IPS-18c (cell line): ENCODE data around the gene VANGL2.

Source experiments
- H3K4me3 ChIP-seq: 2 replicates; pipeline ENCODE4 v1.7.0; 2013; ENCODE audit warnings: low read depth, mild to moderate bottlenecking, low read length, moderate library complexity; ENCODE audit not compliant: insufficient read depth
- H3K9me3 ChIP-seq: one replicate; pipeline ENCODE4 v1.6.1; 2013; ENCODE audit warnings: mild to moderate bottlenecking, low read length, moderate library complexity; ENCODE audit not compliant: control insufficient read depth, insufficient read depth

VANGL2 gene

DNA sequence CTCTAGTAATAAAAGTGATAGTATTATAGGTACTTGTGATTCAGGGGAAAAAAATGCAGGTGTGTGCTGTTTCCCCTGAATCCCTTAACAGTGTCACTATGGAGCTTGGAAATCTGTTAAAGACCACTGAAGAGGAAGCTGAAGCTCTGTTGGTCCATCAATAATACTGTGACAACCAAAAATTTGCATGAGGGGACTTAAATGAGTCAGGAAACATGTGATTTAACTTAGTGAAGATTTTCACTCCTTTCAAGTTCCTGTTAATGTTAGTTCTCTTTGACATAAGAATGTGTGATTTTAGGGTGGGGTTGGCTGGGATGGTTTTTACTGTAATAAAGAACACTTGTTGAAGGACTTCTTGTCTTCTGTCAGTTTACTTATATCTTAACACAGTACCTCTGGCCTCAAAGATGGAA is 32.0 kb downstream of the VANGL2 start:
- Histone ChIP-seq H3K9me3 (no peaks in the 10 kb centered on the region), H3K4me3 (no peak overlapping the region)

- Histone ChIP-seq H3K4me3 (no peak overlapping the region), H3K9me3 (no peaks in the 10 kb centered on the region)
Observed at GRCh38 chr1:160436966-160437365, 36.6 kb downstream of the VANGL2 start.

DNA sequence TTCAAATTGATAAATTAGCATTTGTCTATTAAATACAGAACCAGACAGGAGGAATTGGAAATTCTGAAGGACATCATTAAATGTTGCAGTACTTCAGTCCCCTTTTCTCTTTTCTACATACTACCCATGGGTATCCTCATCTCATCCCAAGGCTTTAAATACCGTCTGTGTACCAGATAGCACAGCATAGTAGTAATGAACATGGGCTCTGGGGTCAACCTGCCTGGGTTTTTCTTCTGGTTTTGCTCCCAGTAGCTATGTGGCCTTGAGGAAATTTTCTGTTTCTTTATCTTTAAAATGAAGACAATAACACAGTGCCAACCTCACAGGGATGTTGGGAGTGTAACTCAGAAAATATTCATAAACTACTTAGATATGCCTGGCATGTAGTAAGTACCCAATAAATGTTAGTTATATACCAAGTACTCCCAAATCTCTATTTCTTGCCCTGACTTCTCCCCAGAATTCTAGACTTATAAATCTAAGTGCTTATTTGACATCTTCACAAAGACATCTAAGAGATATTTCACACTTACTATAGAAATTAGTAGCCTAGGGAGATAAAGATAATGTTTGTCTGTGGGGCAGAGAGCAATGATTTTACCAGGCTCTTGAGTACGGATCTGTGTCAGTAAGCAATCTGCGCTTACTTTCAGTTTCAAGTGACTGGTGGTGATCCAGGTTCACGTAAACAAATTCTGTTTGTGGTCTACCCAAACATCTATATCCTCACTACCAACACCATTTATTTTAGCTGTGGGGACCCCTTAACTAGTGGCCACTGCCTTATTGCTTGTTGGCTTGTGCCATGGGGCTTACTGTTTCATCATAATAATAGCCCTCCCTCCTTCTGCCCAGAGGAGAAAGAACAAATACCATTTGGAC is 37.3 kb downstream of the VANGL2 start:
- Histone ChIP-seq H3K9me3 (no peaks in the 10 kb centered on the region), H3K4me3 (no peak overlapping the region)

DNA sequence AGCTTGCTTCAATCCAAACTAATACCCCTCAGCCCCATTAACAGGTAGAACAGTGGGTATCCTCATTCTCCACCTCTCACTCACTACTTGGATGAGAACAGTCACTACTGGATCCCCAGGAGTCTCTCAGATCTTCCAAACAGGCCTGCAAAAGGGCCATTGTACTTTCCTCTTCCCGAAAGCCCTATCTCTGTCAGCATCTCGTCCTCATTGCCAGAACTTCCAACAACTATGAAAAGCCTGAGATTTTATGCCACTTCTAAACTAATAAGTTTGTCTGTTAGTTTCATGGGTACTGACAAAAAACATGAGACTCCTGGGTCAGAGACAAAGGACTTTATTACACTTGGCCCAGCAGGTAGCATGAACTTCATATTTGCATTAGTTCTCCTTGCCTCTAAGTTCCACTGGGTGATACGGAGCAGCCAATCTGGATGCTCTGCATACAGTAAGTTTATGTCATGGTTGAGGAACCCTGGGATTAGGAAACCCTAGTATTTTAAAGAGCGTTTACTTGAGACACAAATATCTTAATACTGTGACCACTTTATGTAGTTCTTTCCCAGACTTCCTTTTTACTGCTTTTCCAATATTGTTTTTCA is 38.1 kb downstream of the VANGL2 start:
- H3K4me3 ChIP-seq: no peak overlapping the region
- no peaks in the 10 kb centered on the region for H3K9me3 ChIP-seq

DNA sequence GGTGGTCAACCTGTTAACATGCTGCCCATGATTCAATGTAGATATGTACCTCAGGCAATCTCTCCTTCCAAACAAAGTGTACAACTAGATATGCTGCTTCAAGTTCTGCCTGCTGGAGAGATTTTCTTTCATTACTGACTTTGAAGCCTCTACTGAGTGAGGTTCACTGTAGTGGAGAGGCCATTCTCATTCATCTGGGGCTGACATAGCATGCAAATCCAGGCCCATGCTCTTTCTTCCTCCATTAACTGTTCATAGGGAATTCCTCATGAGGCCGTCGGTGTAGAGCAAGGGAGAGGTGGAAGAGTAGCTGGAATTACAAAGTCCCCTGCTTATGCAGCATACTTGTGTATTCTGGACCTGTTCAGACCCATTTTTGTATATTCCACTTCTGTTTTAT is 38.6 kb downstream of the VANGL2 start:
- Histone ChIP-seq H3K4me3 (no peak overlapping the region), H3K9me3 (no peaks in the 10 kb centered on the region)

GRCh38 chr1:160439718-160440117 is 39.4 kb downstream of the VANGL2 start:
- H3K9me3 ChIP-seq: no peaks in the 10 kb centered on the region

GRCh38 chr1:160446945-160447600 is 46.7 kb downstream of the VANGL2 start:
- no peaks in the 10 kb centered on the region for H3K9me3 ChIP-seq
- no peak overlapping the region for H3K4me3 ChIP-seq

More at GRCh38 chr1:160439718-160440117, 39.4 kb downstream of the VANGL2 start:
- no peak overlapping the region for H3K4me3 ChIP-seq

DNA sequence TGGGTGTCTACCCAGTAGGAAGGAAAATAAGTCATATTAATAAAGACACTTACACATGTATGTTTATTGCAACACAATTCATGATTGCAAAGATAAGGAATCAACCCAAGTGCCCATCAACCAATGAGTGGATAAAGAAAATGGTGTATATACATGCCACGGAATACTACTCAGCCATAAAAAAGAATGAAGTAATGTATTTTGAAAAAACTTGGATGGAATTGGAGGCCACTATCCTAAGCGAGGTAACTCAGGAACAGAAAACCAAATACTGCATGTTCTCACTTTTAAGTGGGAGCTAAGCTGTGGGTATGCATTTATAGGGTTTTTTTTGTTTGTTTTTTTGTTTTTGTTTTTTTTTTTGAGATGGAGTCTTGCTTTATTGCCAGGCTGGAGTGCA is 49.1 kb downstream of the VANGL2 start:
- H3K9me3 ChIP-seq: no peaks in the 10 kb centered on the region

DNA sequence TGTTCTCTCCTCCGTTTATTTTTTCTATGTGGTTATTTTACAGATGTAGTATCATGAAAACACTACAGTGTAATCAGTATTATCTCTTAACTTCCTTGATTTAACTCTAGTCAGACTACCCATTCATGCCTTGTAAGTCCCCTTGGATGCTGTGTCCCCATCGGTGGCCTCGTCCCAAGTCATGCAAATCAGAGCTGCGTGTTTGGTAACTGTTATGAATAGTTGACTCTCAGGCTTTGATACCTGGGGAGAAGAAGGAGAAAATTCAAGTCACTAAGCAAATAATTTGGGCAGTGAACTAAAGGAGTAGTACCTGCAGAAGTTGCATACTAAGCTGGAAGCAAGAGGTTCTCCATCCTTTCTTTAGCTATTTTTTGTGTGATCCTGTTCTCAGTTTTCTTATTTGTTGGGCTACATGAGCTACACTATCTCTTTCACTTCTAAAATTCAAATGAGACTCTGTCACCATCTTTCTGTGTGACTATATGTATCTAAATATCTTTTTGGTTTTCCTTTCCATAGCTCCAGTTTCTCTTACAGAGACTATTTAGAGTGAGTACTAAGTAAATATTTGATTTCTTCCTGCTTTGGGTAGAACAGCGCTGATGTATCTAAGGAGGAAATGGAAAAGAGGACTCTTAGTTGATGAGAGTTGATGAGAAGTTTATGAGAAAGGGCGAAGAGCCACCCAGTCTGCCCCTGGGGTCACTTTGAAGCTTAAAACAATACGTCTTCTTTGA is 50.9 kb downstream of the VANGL2 start:
- H3K9me3 ChIP-seq: no peaks in the 10 kb centered on the region
- H3K4me3 ChIP-seq: no peak overlapping the region

More for the DNA sequence above, 49.1 kb downstream of the VANGL2 start:
- H3K4me3 ChIP-seq: no peak overlapping the region

DNA sequence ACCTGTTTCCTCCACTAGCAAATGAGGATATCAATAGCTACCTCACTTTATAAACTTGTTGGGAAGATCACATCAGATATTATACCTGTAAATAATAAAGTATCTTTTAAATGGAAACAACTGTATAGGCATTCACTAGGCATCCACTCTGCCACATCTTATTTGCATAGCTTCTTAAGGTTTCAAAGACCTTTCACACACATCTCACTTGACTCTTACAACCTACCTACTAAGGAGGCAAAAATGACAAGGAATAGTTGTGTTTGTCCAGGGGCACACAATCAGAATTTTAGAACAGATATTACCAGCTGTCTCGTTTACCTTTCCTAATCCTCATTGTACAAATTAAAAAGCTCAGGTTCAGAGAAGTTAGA is 51.5 kb downstream of the VANGL2 start:
- H3K4me3 ChIP-seq: no peak overlapping the region
- H3K9me3 ChIP-seq: no peaks in the 10 kb centered on the region

GRCh38 chr1:160453443-160453842 is 53.1 kb downstream of the VANGL2 start:
- H3K4me3 ChIP-seq: no peak overlapping the region

DNA sequence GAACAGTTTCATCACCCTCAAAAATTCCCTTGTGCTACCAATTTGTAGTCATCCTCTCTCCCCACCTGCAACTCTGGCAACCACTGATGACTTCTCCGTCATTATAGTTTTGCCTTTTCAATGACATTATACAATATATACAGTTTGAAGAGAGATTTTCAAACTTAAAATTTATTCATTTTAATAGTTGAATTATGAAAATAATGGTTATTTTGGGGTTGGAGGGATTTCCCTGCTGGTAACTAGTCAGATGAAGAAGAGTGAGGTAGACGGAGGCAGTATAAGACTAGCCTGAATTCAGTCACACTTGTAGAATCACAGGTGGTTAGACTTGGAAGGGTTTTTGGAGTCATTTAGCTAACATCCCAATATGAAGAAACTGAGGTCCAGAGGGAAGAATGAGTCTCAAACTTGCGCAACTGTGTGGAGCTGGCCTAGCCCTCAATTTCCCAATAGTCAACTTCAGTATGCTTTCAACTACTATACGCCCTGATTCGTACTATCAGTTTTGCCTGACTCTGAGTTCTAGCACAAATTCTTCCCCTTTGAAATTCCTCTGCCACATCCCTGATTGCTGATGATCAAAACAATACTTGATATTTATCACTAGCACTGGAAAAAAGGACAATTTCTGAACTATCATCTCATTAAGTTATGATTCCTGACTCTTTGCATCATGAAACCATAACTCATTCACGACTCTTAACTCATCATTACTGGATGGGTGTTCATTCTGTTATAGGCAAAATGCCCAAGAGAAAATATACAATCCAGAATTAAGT is 54.2 kb downstream of the VANGL2 start:
- Histone ChIP-seq H3K9me3 (no peaks in the 10 kb centered on the region), H3K4me3 (no peak overlapping the region)

More at GRCh38 chr1:160453443-160453842, 53.1 kb downstream of the VANGL2 start:
- no peaks in the 10 kb centered on the region for H3K9me3 ChIP-seq

DNA sequence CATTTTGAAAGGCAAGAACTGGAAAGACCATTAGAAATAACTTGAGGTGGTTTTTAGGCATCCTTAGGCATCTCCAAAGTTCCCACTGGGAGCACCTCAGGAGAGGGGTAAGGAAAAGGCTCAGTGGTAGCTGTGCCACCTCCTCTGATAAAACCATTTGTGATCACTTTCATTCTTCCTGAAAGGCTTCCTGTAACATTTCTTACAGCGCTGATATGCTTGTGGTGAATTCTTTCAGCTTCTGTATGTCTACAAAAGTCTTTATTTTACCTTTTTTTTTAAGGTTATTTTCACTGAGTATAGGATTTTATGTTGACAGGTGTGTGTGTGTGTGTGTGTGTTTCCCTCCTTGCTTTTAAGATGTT is 54.8 kb downstream of the VANGL2 start:
- H3K9me3 ChIP-seq: no peaks in the 10 kb centered on the region
- no peak overlapping the region for H3K4me3 ChIP-seq

DNA sequence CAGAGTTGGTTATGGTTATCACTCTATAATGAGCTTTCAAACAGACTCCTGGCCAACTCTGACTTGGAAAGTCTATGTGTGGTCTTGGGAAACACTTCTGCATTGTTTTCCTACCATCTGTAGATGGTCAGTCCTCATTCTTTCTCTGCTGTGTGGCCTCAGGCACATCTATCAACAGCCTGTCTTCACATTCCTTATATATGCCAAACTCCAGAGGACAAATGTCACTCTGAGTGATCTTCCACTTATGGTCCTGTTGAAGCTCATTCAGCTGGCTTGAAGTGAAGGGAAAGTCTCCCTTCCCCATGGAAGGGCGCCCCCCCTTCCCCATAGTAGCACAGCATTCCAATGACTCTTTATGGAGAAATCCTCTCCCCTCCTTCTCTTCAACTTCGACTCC is 58.7 kb downstream of the VANGL2 start:
- Histone ChIP-seq H3K4me3 (no peak overlapping the region), H3K9me3 (no peaks in the 10 kb centered on the region)

- Histone ChIP-seq H3K4me3 (no peak overlapping the region), H3K9me3 (no peaks in the 10 kb centered on the region)
Observed at GRCh38 chr1:160459687-160460086, 59.3 kb downstream of the VANGL2 start.

GRCh38 chr1:160460214-160460642 is 59.9 kb downstream of the VANGL2 start:
- Histone ChIP-seq H3K9me3 (no peaks in the 10 kb centered on the region), H3K4me3 (no peak overlapping the region)
